A673 (cell line): ENCODE results near the gene NEXN. TPM values are rescaled to one million over a fixed set of nuclear protein-coding genes. Genes with fewer than 3 reads are reported as not detected.

ENCODE experiments used
- BruUV-seq: library from RNA; stranded (reverse); fragments of 400-500 nt; replicated peaks from 2 replicates; lab custom pipeline; 2021; lab: Mats Ljungman, UMichigan
- CTCF ChIA-PET: fragments of 300-600 bp; sonication (Branson Sonifier 250); formaldehyde crosslinking; loops from one replicate; lab custom pipeline; 2022; ENCODE audit warnings: antibody characterized with exemption; lab: Charles Lee
- POLR2A ChIA-PET: fragments of 300-600 bp; sonication (Branson Sonifier 250); formaldehyde crosslinking; loops from one replicate; lab custom pipeline; 2022; ENCODE audit warnings: antibody characterized with exemption; ENCODE audit not compliant: low non-redundant PET; lab: Charles Lee
- DNase-seq: peaks from one replicate; pipeline ENCODE4 v3.0.0-alpha.2; 2015; ENCODE audit warnings: low spot score
- H3K27ac ChIP-seq: fragments of 200-600 bp; sonication (generic); 2 replicates; pipeline ENCODE4 v1.5.1; 2016; ENCODE audit warnings: mixed run types, low read depth, mild to moderate bottlenecking, mixed read lengths, antibody characterized with exemption, low read length; ENCODE audit not compliant: poor library complexity, severe bottlenecking
- H3K27me3 ChIP-seq: fragments of 200-600 bp; sonication (generic); replicated peaks from 2 replicates; pipeline ENCODE4 v1.6.1; 2017; ENCODE audit warnings: mixed run types, low read depth, mild to moderate bottlenecking, mixed read lengths, antibody characterized with exemption, low read length; ENCODE audit not compliant: insufficient read depth, poor library complexity
- H3K36me3 ChIP-seq: fragments of 200-600 bp; sonication (generic); 2 replicates; pipeline ENCODE4 v1.6.1; 2016; ENCODE audit warnings: mixed run types, mild to moderate bottlenecking, mixed read lengths, antibody characterized with exemption, low read length; ENCODE audit not compliant: insufficient read depth, poor library complexity, severe bottlenecking
- H3K4me1 ChIP-seq: fragments of 200-600 bp; sonication (generic); 2 replicates; pipeline ENCODE4 v1.6.1; 2017; ENCODE audit warnings: mixed run types, mild to moderate bottlenecking, mixed read lengths, antibody characterized with exemption, low read length; ENCODE audit not compliant: insufficient read depth, poor library complexity, severe bottlenecking
- H3K4me3 ChIP-seq: fragments of 200-600 bp; sonication (generic); 2 replicates; pipeline ENCODE4 v1.5.1; 2016; ENCODE audit warnings: low read depth, mixed run types, mild to moderate bottlenecking, mixed read lengths, low read length; ENCODE audit not compliant: poor library complexity, severe bottlenecking
- H3K9me3 ChIP-seq: fragments of 200-600 bp; sonication (generic); 2 replicates; pipeline ENCODE4 v1.6.1; 2016; ENCODE audit warnings: mixed run types, low read depth, mild to moderate bottlenecking, mixed read lengths, antibody characterized with exemption, low read length; ENCODE audit not compliant: poor library complexity, severe bottlenecking
- CTCF ChIP-seq: fragments of 300-800, 200-600 bp; sonication (generic); conservative IDR thresholded peaks from 2 replicates; pipeline ENCODE4 v1.5.1; 2017; ENCODE audit warnings: low read depth, mild to moderate bottlenecking, antibody characterized with exemption, low read length, moderate library complexity, mixed read lengths
- EZH2 ChIP-seq: fragments of 200-600 bp; sonication (generic); IDR thresholded peaks from 2 replicates; pipeline ENCODE4 v1.6.1; 2017; ENCODE audit warnings: borderline replicate concordance, low read depth, mild to moderate bottlenecking, mixed read lengths, antibody characterized with exemption, low read length; ENCODE audit not compliant: poor library complexity, severe bottlenecking
- intact Hi-C: fragments of 100-400 bp; cut with micrococcal nuclease; formaldehyde crosslinking; loops from one replicate; pipeline ENCODE4 v1.10.0; 2022; ENCODE audit not compliant: unreplicated experiment
- total RNA-seq: library from RNA; stranded (reverse); gene quantifications from 2 replicates; pipeline ENCODE4 v1.2.3, GENCODE V29; 2021

Gene NEXN
- total RNA-seq, 1 experiment from 2014 or later: 0.45 TPM

- no peaks in the 10 kb centered on the region for H3K4me1 ChIP-seq
- peak; percentile 21 for DNase-seq
- TF ChIP-seq EZH2 (no peak), CTCF (no peak)
- H3K27ac ChIP-seq: no peak overlapping the region
- POLR2A ChIA-PET: no interaction called here
- H3K36me3 ChIP-seq: no peaks in the 10 kb centered on the region
- no peaks in the 10 kb centered on the region for H3K27me3 ChIP-seq
- CTCF ChIA-PET: no interaction called here
- intact Hi-C loops: no loop called here
- no peak overlapping the region for H3K4me3 ChIP-seq
- BruUV-seq: no TSS peak
- no peaks in the 10 kb centered on the region for H3K9me3 ChIP-seq
Measured at GRCh38 chr1:77874804-77875445, 13.5 kb upstream of the NEXN start.

GRCh38 chr1:77876884-77877283 lies 11.5 kb upstream of the NEXN start:
- TF ChIP-seq CTCF (no peak), EZH2 (no peak)
- CTCF ChIA-PET: no interaction called here
- DNase-seq: no peak
- no peaks in the 10 kb centered on the region for H3K36me3 ChIP-seq
- intact Hi-C loops: no loop called here
- H3K27me3 ChIP-seq: no peaks in the 10 kb centered on the region
- H3K4me3 ChIP-seq: no peak overlapping the region
- BruUV-seq: no TSS peak
- H3K27ac ChIP-seq: no peak overlapping the region
- no peaks in the 10 kb centered on the region for H3K4me1 ChIP-seq
- H3K9me3 ChIP-seq: no peaks in the 10 kb centered on the region
- POLR2A ChIA-PET: no interaction called here

- no peak for TF ChIP-seq CTCF
- no peak for TF ChIP-seq EZH2
- POLR2A ChIA-PET: no interaction called here
Measured at GRCh38 chr1:77881061-77881460, 7.4 kb upstream of the NEXN start.

More at GRCh38 chr1:77881061-77881460, 7.4 kb upstream of the NEXN start:
- CTCF ChIA-PET: no interaction called here
- Histone ChIP-seq H3K27me3 (no peaks in the 10 kb centered on the region), H3K4me1 (no peaks in the 10 kb centered on the region), H3K9me3 (no peaks in the 10 kb centered on the region), H3K27ac (no peak overlapping the region), H3K4me3 (no peak overlapping the region), H3K36me3 (no peaks in the 10 kb centered on the region)
- BruUV-seq: no TSS peak
- intact Hi-C loops: no loop called here
- DNase-seq: no peak
